Activated CD4-positive, CD25-positive, alpha-beta regulatory T cell treated with anti-CD3 and anti-CD28 coated beads, Interleukin-2, amount 50 U/mL, for 16 hours (primary cell): ENCODE results near the gene PLCL2.

Experiments
- DNase-seq: peaks from one replicate; pipeline ENCODE4 v3.0.0-alpha.2; 2020; ENCODE audit warnings: low read depth, low spot score

PLCL2 gene

DNA sequence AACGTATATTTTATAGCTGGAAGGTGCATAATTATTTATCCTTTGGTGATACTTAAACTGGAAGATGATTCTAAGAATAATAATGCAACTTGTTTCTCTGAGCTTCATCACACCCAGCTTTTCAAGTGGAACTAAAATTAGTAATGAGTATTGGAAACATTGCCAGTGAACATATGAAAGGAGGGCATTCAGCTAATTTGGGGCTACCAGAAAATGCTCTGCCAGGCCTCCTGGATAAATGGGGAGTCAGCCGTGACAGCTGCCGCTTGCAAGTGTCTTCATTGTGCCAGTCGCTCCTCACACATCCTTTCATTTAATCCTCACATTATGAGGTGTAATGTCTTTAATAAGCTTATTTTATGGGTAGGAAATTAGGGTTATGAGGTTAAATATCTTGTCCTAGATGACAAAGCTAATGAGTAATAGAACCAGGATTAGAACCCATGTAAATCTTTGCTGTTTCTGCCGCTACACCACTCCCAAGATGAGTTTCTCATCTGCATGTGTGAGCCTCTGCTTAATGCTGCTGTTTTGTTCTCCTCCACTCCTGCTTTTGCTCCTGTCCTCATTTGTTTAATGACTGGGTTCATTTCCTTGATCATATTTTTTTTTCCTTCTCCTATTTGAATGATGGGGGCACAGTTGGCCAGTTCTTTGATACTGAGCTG is 155.7 kb downstream of the PLCL2 start:
- DNase-seq, result no peak

DNA sequence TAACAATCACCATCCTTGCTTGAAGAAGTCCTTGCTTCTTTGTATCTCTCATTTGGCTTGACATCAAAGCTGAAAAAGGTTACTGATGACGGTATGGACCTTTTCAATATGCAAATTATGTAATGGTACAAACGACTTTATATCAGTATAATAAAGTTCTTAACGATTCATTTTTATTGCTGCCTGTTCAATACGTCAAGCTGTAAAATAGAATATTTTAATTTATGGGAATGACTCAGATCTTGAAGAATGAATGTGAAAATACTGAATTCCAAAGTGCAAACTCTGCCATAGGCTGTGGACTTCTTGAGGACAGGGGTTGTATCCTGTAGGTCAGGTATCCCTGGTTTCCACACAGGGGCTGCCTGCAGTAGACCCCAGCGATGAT is 156.2 kb downstream of the PLCL2 start:
- no peak for DNase-seq

DNA sequence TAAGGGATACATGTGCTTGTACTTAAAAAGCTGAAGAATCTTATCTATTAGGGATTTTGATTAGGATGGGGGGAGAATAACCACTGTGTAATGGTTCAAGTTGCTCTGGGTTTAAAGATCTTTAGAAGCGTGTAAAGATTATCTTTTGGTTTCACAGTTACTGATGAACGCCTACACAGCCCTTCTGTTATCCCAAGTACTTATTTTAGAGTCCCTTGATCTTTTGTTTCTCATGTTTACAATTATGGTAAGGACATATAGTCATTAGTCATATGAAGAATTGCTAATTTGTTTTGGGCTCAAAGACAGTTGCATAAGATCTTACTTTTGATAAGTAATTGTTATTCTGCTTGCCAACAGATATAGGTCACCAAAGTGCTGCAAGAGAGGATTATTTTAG is 160.1 kb downstream of the PLCL2 start:
- DNase-seq, result no peak

DNA sequence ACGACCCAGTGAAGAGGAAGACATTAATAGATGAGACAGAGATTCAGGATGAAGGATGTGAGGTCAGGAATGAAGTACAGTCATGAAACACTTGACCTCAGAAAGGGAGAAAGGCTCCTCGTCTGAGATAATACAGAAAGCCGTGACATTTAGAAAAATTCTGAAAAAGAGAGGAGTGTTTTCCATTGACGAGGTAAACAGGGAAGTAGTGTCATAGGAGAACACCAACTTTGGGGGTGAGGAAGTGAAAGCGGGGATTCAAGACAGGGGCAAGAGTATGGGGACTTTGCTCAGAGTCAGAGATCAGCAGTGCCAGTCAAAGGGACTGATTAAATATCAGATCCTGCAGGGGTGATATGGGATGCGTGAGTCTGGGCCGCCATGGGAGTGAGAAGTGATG is 160.9 kb downstream of the PLCL2 start:
- no peak for DNase-seq

DNA sequence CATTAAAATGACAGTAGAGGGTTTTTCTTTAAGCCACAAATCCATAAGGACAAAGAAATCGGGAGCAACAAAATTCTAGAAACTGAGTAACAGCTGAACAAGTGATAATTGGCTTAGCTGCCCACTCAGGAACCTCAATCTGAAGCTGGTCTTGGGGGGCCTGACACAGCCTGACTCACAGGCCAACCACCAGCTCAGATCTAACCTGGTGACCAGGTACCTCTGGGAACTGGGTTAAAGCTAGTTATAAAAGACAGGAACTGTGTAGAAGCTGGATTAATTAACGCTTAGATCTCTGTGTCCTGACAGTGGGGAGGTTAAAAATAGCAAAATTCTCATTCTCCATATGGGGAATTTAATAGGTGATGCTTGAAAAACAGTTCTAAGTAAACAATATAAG is 161.9 kb downstream of the PLCL2 start:
- DNase-seq, result no peak

DNA sequence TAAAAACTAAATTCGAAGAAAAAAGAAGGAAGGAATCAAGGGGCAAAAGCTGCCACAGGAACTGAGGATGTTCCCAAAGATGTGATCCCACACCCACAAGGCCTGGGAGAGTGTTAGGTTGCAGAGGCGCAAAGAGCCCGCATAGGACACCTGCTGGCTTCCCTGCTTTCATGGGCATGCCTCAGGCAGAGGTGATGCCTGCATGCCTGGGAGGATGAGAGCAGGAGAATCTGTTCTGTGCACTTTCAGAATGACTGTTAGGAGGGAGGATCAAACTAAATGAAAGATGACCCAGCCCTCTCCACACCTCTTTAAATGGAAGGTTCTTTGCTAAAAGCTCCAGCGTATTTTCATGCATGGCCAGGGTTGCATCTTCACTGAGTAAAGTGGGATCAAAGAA is 162.4 kb downstream of the PLCL2 start:
- DNase-seq, result no peak

DNA sequence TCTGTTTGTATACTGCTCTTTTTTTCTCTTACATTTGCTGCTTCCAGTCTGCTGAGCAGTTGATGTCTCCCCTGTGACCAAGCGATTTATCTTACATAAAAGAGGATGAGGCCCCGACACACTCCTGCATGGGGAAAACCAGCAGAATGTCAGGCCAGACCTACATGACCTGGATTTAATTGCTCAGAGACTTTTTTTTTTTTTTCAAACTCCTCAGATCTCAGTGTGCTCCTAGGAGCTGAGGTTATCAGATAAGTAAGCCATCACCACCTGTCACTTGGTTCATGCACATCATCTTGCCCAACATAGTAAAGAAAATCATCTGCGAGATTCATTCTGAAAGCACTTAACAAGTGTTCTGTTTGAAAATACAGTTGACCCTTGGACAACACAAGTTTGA is 163.1 kb downstream of the PLCL2 start:
- no peak for DNase-seq

DNA sequence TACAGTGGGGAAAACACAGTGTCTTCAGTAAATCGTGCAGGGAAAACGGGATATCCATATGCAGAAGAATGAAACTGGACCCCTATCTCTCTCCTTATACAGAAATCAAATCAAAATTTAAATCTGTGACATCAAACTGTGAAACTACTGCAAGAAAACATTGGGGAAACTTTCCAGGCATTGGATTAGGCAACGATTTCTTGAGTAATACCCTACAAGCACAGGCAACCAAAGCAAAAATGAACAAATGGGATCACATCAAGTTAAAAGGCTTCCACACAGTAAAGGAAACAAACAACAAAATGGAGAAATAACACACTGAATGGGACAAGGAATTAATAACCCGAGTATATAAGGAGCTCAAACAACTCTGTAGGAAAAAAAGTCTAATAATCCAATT is 165.3 kb downstream of the PLCL2 start:
- DNase-seq, result no peak

DNA sequence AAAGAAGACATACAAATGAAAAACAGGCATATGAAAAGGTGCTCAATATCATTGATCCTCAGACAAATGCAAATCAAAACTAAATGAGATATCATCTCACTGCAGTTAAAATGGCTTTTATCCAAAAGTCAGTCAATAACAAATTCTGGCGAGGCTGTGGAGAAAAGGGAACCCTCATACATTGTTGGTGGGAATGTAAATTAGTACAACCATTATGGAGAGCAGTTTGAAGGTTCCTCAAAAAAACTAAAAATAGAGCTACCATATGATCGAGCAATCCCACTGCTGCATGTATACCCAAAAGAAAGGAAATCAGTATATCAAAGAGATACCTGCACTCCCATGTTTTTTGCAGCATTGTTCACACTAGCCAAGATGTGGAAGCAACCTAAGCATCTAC is 165.8 kb downstream of the PLCL2 start:
- DNase-seq, result no peak

DNA sequence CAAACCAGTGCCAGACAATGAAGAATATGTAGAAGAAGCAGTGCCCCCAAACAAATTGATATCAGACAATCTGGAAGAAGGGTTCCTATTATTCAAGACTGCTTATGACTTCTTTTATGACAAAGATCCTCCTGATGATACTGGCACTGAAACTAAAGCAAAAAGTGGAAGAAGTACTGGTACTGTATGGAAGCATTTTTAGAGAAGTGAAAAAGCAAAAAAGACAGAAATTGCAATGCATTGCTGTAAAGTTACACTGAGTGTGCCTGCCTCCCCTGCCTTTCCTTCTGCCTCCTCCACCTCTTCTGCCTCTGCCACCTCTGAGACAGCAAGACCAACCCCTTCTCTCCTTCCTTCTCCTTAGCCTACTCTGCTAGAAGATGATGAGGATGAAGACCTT is 167.6 kb downstream of the PLCL2 start:
- DNase-seq, result no peak

DNA sequence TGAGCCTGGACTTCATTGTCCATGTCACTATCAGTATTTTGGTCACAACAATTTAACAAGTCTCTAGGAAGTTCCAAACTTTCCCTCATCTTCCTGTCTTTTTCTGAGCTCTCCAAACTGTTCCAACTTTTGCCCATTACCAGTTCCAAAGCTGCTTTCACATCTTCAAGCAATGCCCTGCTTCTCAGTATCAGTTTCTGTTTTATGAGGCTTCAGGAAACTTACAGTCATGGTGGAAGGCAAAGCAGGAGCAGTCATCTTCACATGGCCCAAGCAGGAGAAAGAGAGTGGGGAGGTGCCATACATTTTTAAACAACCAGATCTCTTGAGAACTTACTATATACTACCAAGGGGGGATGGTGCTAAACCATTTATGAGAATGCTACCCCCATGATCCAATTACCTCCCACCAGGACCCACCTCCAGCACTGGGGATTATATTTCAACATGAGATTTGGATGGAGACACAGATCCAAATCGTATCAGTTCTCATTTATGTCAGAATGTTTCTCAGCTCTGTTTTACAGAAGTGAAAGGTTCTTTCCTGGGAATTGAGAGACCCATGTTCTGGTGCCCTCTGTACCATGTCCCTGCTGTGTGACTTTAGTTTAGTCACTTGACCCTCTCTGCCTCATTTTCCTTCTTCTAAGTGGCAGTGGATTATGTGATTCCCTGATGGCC is 169.7 kb downstream of the PLCL2 start:
- no peak for DNase-seq

DNA sequence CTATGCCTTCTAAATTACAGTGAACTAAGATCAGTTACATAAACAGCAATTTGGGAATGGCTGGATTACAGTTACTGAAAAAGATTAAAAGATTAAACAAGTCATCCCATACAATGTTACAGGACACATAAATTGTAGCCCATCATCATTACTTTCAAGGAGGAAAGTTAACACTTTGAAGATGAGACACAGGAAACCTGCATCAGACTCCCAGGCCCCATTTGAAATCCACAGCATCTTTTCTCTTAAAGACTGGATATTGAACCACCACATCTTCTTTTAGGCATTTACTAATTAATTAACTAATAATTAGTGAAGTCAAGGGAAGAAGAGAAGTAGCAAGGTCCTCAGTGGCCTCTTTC is 170.2 kb downstream of the PLCL2 start:
- no peak for DNase-seq

DNA sequence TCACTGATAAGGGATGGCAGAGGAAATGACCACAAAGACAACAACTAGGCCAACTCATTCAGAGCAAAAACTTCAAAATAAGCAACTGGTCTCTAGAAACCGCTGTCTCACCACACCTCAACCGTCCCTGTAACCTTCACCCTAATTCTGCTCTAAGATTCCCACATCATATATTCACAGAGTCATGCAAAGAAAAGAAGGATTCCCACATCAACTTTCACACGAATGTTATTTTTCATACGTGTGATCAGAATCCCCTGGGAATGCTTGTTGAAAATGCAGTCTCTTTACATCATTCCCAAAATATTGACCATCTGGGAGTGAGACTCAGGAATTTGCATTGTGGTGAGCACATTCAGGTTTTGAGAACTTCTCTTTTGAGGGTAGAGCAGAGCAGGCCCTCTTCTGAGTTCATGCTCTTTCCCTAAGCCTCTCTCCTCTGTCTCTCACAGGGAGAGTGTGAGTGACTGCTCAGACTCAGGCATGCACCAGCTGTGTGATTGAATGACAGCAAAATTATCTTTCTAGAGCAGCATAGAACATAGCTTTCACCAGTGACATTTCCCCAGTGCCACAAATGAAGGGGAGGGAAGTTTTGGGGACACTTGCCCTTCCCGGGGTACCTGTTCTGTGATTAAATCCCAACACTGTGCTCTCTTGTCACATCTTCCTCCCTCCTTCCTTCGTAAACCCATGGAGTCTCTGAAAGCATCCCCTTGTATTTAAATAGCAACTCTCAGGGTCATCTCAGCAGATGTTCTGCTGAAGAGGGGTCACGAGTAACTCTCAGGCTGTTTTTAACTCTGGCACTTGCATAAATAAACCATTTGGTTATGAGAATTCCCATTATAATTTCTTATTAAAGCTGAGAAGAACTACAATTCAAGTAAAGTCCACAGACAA is 170.9 kb downstream of the PLCL2 start:
- DNase-seq, result no peak

DNA sequence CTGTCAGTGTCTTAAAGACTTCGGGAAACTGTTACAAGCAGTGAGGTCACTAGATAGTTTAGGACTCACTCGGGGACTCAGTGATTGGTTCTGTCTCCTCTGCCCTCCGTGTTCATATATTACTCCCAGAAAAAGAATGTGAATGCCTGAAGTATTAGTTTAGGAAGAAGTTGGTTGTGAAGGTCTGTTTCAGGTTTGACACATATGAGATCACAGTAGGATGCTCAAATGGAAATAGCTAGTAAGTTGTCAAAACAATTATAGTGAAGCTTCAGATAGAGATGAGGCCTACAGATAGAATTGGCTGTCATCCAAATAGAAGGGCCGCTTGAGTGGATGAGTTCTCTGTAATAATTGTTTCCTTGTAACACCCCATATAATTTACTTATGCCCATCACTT is 172.6 kb downstream of the PLCL2 start:
- DNase-seq, result no peak

DNA sequence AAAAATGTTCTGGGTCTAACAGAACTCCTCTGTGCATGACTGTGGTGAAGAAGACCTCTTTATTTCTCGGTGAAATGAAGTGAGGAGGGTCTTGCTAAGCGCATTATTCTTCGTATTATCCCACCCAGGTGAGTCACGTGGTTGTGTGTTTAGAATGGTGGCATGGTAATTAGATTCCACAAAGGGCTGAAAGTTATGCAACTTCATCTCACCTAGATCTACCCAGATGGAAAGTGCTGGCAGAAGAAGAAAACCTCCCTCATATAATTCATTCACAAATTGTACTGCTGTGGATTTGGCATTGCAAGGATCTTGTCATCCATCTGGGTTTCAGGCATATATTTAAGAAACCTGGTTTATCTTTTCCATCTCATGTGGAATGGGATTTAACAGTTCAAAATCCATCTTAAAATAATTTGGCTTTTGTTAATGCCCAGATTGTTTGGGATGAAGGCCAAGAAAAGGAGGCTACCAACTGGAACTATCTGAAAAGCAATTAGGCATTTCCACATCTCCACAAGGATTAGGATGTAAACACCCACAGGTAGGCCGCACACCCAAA is 175.3 kb downstream of the PLCL2 start:
- DNase-seq, result no peak

DNA sequence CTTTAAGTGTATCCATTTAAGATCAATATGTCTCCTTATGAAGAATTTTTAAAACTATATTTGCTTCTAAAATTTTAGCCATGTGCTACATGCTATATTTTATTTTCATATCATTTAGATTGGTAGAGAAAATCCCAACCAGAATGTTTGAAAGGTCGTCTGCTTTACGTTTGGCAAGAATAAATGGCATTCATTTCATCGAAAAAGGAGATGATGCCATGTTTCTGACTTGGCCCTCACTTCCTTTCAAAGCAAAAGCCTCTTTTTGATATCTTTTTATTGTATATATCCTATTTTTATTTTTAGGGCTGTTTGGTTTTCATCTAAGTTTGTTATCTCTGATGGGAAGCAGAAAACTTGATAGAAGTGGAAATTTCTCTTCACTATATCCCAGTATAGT is 176.2 kb downstream of the PLCL2 start:
- no peak for DNase-seq

DNA sequence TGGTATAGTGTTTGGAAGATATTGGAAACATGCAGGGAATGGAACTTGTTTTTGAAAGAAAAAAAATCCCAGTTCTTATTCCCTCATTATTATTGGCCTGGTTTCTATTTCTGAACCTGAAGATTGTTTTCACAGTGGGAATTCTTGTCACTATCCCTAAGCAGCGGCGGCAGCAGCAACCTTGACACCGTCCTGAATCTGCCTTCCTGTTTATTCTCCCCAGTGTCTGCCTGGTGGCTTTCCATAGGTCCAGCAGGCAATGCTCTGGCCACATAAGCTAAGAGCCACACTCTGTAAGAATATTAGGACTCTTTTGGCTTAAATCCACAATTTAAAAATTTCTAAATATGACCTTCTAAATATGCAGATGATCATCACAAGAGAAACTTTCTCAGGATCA is 178.0 kb downstream of the PLCL2 start:
- no peak for DNase-seq

DNA sequence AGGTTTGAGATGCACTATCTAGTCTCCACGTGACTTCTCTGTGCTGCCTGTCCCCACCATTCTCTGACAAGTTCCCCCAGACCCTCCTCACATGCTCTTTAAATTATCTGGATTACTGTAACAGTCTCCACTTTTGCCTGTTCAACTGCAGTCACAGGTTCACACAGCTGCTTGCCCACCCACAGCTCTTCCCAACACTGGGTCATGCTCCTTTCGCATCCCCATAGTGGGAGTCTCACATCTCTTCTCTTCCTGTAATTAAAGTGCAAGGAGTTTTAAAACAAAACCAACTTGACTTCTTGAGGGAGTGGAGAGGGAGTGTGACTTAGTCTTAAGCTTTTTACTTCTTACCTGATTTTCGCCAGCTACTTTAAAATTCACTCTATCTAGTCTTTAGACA is 178.8 kb downstream of the PLCL2 start:
- no peak for DNase-seq

DNA sequence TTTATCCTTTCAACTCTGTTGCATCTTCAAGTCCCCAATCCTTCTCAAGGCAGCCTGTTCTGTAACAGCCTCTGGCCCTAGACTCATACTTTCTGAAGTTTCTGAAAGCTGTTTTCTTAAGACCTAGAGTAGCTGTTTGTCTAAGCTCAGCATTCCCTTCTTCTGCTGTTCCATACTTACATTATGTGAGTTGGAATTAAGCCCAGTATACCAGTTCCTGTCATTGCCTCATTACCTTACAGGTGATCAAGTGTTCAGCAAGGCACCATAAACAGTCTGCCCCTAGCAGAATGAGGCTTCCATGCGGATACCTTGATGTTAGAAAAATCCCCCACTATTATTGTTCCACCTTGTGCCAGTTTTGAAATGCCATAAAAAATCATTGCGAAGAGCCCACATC is 180.6 kb downstream of the PLCL2 start:
- no peak for DNase-seq

DNA sequence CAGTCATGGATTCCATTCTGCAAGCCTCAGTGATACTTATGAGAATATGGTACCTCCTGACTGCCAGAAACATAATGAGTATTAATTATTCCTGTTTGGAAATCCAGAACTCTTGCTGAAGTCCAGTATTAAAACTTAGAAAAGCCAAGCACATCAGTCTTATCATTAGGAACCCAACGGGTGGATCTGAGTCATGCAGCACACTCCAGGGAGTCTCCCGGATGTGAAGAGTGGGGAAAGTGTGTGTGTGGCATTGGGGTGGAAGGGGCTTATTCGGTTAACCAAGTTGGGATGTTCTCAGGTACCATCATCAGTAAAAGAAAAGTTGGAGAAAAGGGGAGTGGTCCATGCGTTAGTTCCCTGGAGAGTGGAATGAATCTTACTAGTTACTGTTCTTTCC is 181.1 kb downstream of the PLCL2 start:
- DNase-seq, result no peak

DNA sequence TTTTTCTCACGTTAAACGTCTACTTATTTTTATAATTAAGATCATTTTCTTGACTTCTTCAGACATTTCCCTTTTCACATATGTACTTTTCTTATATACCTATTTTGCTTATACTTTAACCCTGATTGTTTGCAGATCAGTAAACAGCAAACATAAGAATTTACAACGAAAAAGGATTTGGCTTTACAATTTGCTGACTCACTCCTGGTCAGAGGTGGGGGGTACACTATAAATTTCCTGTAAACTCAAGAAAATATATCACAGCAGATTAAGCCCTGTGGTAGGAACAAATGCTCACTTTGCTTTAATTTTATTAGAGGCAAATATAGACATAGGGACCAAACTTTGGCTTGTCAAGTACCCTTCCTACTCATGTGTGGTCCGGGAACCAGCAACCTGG is 185.0 kb downstream of the PLCL2 start:
- DNase-seq, result no peak

DNA sequence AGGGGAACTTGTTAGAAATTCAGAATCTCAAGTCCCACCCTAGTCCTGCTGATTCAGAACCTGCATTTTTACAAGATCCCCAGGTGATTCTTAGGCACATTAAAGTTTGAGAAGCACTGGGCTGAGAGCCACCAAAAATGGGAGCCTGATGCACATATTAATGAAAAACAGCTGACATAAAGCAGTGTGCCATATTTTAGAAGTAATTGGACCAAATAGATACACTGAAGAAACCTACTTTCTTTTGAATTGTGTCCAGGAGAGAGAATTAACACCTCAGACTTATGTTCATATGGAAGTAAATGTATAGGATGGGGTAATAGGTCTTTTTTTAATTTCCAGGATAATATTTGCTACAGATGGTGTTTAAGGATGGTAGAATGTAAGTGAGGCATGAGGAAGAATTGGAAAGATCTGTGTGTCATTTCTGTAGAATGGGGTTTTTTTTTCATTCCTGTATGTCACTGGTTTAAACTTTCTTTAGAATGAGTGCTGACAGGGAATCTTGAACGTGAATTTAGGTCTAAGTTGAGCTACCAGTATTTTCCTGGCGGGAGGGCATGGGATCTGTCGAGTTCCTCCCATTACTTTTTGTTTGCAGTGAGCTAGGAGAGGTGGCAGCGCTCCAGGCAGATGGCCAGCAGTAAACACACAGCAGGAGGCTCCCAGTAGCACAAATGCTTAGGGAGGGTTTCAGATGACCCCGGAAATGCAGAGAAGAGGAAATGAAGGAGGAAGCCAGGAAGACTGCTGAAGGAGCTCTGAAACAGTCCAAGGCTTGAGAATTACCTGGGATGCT is 185.6 kb downstream of the PLCL2 start:
- DNase-seq, result no peak
